ENCODE measurements around the gene GUCY2C. TPM values are rescaled to one million over a fixed set of nuclear protein-coding genes. Genes with fewer than 3 reads are reported as not detected.

Gene GUCY2C
- total RNA-seq, 6 experiments from 2014 or later, result 0.10 TPM; not detected in 5

DNA sequence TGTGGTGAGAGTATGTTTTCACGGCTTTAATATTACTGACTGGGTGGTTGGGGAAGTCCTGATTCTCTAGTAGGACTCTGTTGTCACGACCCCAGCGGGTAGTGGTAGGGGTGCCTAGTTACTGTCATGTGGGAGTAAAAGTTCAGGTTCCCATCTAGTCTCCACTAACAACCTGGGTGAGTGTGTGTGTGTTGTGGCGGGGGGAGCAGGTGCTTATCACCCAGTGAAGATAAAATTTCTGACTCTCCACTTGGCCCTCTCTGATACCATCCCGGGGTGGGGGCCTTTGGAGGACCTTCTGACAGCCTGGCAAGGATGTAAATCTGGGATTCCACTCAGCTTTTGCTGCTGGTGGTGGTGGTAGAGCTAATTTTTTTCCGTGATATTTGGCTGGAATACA, 35.4 kb upstream of the GUCY2C start:
- TF ChIP-seq, protein P1, sequence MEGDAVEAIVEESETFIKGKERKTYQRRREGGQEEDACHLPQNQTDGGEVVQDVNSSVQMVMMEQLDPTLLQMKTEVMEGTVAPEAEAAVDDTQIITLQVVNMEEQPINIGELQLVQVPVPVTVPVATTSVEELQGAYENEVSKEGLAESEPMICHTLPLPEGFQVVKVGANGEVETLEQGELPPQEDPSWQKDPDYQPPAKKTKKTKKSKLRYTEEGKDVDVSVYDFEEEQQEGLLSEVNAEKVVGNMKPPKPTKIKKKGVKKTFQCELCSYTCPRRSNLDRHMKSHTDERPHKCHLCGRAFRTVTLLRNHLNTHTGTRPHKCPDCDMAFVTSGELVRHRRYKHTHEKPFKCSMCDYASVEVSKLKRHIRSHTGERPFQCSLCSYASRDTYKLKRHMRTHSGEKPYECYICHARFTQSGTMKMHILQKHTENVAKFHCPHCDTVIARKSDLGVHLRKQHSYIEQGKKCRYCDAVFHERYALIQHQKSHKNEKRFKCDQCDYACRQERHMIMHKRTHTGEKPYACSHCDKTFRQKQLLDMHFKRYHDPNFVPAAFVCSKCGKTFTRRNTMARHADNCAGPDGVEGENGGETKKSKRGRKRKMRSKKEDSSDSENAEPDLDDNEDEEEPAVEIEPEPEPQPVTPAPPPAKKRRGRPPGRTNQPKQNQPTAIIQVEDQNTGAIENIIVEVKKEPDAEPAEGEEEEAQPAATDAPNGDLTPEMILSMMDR (IDR thresholded peaks at IDR 0.05), result no peak
- no peak for TF ChIP-seq POLR2A (IDR thresholded peaks at IDR 0.05)
- WGBS (ENCODE audit: insufficient coverage, low coverage, low lambda C conversion rate, missing lambda C conversion rate), result 51% methylated on average over 3 of the region's 6 CpGs
- no peak for ATAC-seq

DNA sequence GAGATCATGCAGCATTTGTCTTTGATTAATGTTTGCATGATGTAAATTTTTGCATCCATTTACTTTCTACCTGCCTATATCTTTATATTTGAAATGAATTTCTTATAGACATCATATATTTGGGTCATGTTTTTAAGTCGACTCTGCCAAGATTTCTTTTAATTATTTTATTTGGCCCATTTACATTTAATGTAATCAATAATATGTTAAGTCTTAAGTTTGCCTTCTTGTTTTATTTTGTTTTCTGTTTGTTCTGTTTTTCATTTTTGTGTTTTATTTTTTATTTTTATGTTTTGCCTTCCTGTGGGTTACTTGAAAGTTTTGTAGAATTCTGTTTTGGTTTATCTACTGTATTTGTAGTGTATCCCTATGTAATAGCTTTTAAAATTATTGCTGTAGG, 33.2 kb upstream of the GUCY2C start:
- Histone ChIP-seq H3K9me3 (no peaks in the 10 kb centered on the region), H3K27ac (no peak overlapping the region), H3K36me3 (no peaks in the 10 kb centered on the region), H3K4me3 (no peak overlapping the region), H3K4me1 (no peaks in the 10 kb centered on the region), H3K27me3 (no peaks in the 10 kb centered on the region)
- 82% methylated on average over 1 of the region's 1 CpG for WGBS (ENCODE audit: insufficient coverage, low coverage, low lambda C conversion rate, missing lambda C conversion rate)
- intact Hi-C loops (cut with DNase I), result no loop called here
- TF ChIP-seq, protein P1 (IDR thresholded peaks at IDR 0.05), result no peak
- TF ChIP-seq POLR2A (IDR thresholded peaks at IDR 0.05), result no peak
- ATAC-seq (no peak), DNase-seq (no peak)

More for the DNA sequence above, 35.4 kb upstream of the GUCY2C start:
- H3K27ac ChIP-seq, result no peak overlapping the region
- H3K27me3 ChIP-seq, result no peaks in the 10 kb centered on the region
- intact Hi-C loops (cut with DNase I), result no loop called here
- H3K4me3 ChIP-seq, result no peak overlapping the region
- H3K36me3 ChIP-seq, result no peaks in the 10 kb centered on the region
- no peaks in the 10 kb centered on the region for H3K9me3 ChIP-seq
- no peaks in the 10 kb centered on the region for H3K4me1 ChIP-seq
- DNase-seq, result no peak

DNA sequence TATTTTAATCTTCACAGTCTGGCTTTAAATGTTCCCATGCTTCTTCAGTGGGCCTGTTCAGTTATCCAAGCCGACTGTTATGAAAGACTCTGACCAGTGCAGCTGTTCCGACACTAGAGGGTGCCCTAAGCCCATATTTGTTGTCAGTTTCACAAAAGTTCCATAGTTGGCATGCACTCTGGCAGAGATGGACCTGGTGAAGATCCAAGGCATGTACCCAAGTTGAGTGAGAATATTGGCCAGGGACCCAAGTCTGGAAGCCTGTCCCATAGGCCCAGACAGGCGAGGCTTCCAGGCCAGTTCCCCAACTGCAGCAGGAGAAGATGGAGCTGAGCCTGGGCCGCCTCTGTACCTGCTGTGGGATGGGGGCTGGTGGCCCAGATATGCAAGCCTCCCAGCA, 27.4 kb upstream of the GUCY2C start:
- TF ChIP-seq, protein P1 (IDR thresholded peaks at IDR 0.05), result peak; percentile 74 to 92 (median 86)
- TF ChIP-seq POLR2A (IDR thresholded peaks at IDR 0.05), result no peak
- H3K27me3 ChIP-seq, result no peaks in the 10 kb centered on the region
- ATAC-seq, result peak; percentile 99 to 100 (median 100)
- peak; percentile 29 to 80 (median 57) for DNase-seq
- H3K36me3 ChIP-seq, result no peaks in the 10 kb centered on the region
- H3K4me3 ChIP-seq, result no peak overlapping the region
- intact Hi-C loops (cut with DNase I), result no loop called here
- H3K27ac ChIP-seq, result no peak overlapping the region
- no peaks in the 10 kb centered on the region for H3K4me1 ChIP-seq
- no peaks in the 10 kb centered on the region for H3K9me3 ChIP-seq
- 5% methylated on average over 2 of the region's 4 CpGs for WGBS (ENCODE audit: insufficient coverage, low coverage, low lambda C conversion rate, missing lambda C conversion rate)

DNA sequence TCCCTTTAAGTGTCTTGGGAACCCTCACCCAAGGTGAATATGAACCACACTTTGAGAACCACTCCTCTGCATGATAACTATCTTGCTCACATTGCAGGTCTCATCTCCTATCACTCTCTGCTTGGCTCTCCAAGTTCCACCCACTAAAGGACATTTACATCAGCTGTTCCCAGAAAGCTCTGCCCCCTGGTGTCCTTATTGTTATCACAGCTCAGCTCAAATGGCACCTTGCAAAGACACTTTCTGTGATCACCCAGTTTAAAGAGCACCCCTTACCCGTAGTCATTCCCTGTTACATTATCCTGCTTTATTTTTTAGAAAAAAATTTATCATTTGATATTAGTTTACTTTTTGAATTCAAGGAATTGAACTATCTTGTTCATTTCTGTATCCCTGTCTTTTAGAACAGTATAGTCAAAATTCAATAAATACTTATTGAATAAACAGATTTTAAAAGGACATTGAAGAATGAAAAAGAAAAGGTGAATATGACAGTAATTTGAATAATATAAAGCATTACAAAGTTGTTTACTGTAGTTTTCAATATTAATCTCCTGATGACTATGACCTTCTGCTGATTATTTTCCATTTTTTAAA, 20.5 kb upstream of the GUCY2C start:
- Histone ChIP-seq H3K36me3 (no peaks in the 10 kb centered on the region), H3K27ac (no peak overlapping the region), H3K27me3 (no peaks in the 10 kb centered on the region), H3K9me3 (no peaks in the 10 kb centered on the region), H3K4me1 (no peaks in the 10 kb centered on the region), H3K4me3 (no peak overlapping the region)
- peak in 1 of 3 donors; percentile 52 for DNase-seq
- peak; percentile 90 to 96 (median 91) for ATAC-seq
- no peak for TF ChIP-seq POLR2A (IDR thresholded peaks at IDR 0.05)
- TF ChIP-seq, protein P1 (IDR thresholded peaks at IDR 0.05), result peak; percentile 59 to 65 (median 62)
- 42% methylated on average over 1 of the region's 1 CpG for WGBS (ENCODE audit: insufficient coverage, low coverage, low lambda C conversion rate, missing lambda C conversion rate)
- intact Hi-C loops (cut with DNase I), result no loop called here
